SK-N-SH (cell line): ENCODE measurements around the gene SELENOH. TPM values are rescaled to one million over a fixed set of nuclear protein-coding genes. Genes with fewer than 3 reads are reported as not detected.

Source experiments
- CTCF ChIA-PET: fragments of 300-600, 350-600 bp; formaldehyde crosslinking; extraction: SDS; loops from one replicate; lab custom pipeline; 2021; lab: Yijun Ruan, JAX
- POLR2A ChIA-PET: fragments of 350-600 bp; sonication (Branson Sonifier 250); formaldehyde crosslinking; extraction: SDS; loops from one replicate; lab custom pipeline; 2020; ENCODE audit warnings: antibody characterized with exemption, inconsistent platforms; lab: Yijun Ruan, JAX
- DNase-seq: peaks from one replicate; pipeline ENCODE4 v3.0.0; 2012
- H2AFZ ChIP-seq: fragments of 200-600 bp; sonication (generic); 2 replicates; pipeline ENCODE4 v1.8.1; 2016; ENCODE audit warnings: antibody characterized with exemption, mild to moderate bottlenecking, low read depth
- H3F3A ChIP-seq: fragments of 200-600 bp; sonication (generic); replicated peaks from 2 replicates; pipeline ENCODE3; 2016; ENCODE audit warnings: antibody characterized with exemption, mild to moderate bottlenecking; ENCODE audit not compliant: insufficient read depth
- H3K27ac ChIP-seq, 2 experiments: fragments of 200-500 bp in 1 of 2; fragments of 200-600 bp in 1 of 2; sonication (Bioruptor generic) in 1 of 2; sonication (generic), shearing (Covaris generic) in 1 of 2; 2 replicates each; pipeline versions ENCODE4 v1.5.1 to v1.6.1; 2014 to 2016; ENCODE audit warnings: low read depth in 2 of 2, inconsistent platforms in 1 of 2, low read length in 1 of 2, mild to moderate bottlenecking in 1 of 2, mixed read lengths in 1 of 2
- H3K27me3 ChIP-seq: fragments of 200-600 bp; sonication (generic), shearing (Covaris generic); 2 replicates; pipeline ENCODE4 v1.6.1; 2016; ENCODE audit warnings: mixed run types; ENCODE audit not compliant: insufficient read depth
- H3K36me3 ChIP-seq, 2 experiments: fragments of 200-500 bp in 1 of 2; fragments of 200-600 bp in 1 of 2; sonication (Bioruptor generic) in 1 of 2; sonication (generic) in 1 of 2; replicated peaks in 1 of 2; 2 replicates each; pipeline versions ENCODE3 to v1.5.1; 2014 to 2016; ENCODE audit warnings: low read length in 1 of 2, mild to moderate bottlenecking in 1 of 2; ENCODE audit not compliant: insufficient read depth in 2 of 2, control insufficient read depth in 1 of 2
- H3K4me1 ChIP-seq, 2 experiments: fragments of 200-500 bp in 1 of 2; fragments of 200-600 bp in 1 of 2; sonication (Bioruptor generic) in 1 of 2; sonication (generic), shearing (Covaris generic) in 1 of 2; 2 replicates each; pipeline versions ENCODE4 v1.5.1 to v1.6.1; 2014 to 2016; ENCODE audit warnings: low read depth in 1 of 2, low read length in 1 of 2, mixed run types in 1 of 2; ENCODE audit not compliant: insufficient read depth in 2 of 2, control insufficient read depth in 1 of 2
- H3K4me2 ChIP-seq: fragments of 200-600 bp; sonication (generic), shearing (Covaris generic); 2 replicates; pipeline ENCODE4 v1.6.1; 2017; ENCODE audit warnings: mixed run types
- H3K4me3 ChIP-seq, 2 experiments: fragments of 200-500 bp in 1 of 2; fragments of 200-600 bp in 1 of 2; sonication (Bioruptor generic) in 1 of 2; sonication (generic), shearing (Covaris generic) in 1 of 2; 2 replicates each; pipeline versions ENCODE4 v1.5.1 to v1.8.1; 2014 to 2016; ENCODE audit warnings: low read depth in 2 of 2, inconsistent platforms in 1 of 2, low read length in 1 of 2, mild to moderate bottlenecking in 1 of 2, mixed read lengths in 1 of 2, moderate library complexity in 1 of 2
- H3K79me2 ChIP-seq: fragments of 200-600 bp; sonication (generic); 2 replicates; pipeline ENCODE4 v1.8.1; 2017; ENCODE audit warnings: mild to moderate bottlenecking; ENCODE audit not compliant: insufficient read depth
- H3K9ac ChIP-seq: fragments of 200-600 bp; sonication (generic); 2 replicates; pipeline ENCODE4 v1.6.1; 2017; ENCODE audit warnings: mixed run types
- H3K9me2 ChIP-seq: fragments of 200-600 bp; sonication (generic); 2 replicates; pipeline ENCODE4 v1.6.1; 2017; ENCODE audit warnings: mixed run types
- H3K9me3 ChIP-seq: fragments of 200-600 bp; sonication (generic); 2 replicates; pipeline ENCODE4 v1.6.1; 2017; ENCODE audit warnings: mixed run types, mild to moderate bottlenecking, moderate library complexity
- H4K20me1 ChIP-seq: fragments of 200-600 bp; sonication (generic); 2 replicates; pipeline ENCODE4 v1.6.1; 2017; ENCODE audit warnings: mild to moderate bottlenecking, mixed run types; ENCODE audit not compliant: insufficient read depth
- CTCF ChIP-seq: fragments of 200-600 bp; sonication (generic); IDR thresholded peaks from 2 replicates; pipeline ENCODE4 v1.6.1; 2017; ENCODE audit warnings: antibody characterized with exemption, mild to moderate bottlenecking, moderate library complexity
- ELF1 ChIP-seq: IDR thresholded peaks from 2 replicates; pipeline ENCODE4 v1.4.0; 2012
- EP300 ChIP-seq, 2 experiments: IDR thresholded peaks; 2 replicates each; pipeline versions ENCODE4 v1.4.0 to v1.6.1; 2012; ENCODE audit warnings: borderline replicate concordance in 1 of 2, low read depth in 1 of 2, low read length in 1 of 2
- EZH2phosphoT487 ChIP-seq: fragments of 200-600 bp; sonication (generic); IDR thresholded peaks from 2 replicates; pipeline ENCODE4 v1.6.1; 2017; ENCODE audit warnings: low read depth, mixed run types, mild to moderate bottlenecking, antibody characterized with exemption, moderate library complexity, borderline replicate concordance
- FOSL2 ChIP-seq: IDR thresholded peaks from 2 replicates; pipeline ENCODE4 v1.4.0; 2012; ENCODE audit warnings: low read depth, mild to moderate bottlenecking, moderate library complexity, borderline replicate concordance
- GABPA ChIP-seq: IDR thresholded peaks from 2 replicates; pipeline ENCODE4 v1.4.0; 2012; ENCODE audit warnings: low read depth, mild to moderate bottlenecking
- MEF2A ChIP-seq: IDR thresholded peaks from 2 replicates; pipeline ENCODE4 v1.4.0; 2012; ENCODE audit warnings: low read depth, borderline replicate concordance
- MXI1 ChIP-seq: IDR thresholded peaks from 2 replicates; pipeline ENCODE4 v1.6.1; 2012; ENCODE audit warnings: mild to moderate bottlenecking, low read depth, low read length, improper control_type of control experiment
- NFIC ChIP-seq: IDR thresholded peaks from 2 replicates; pipeline ENCODE4 v1.4.0; 2012; ENCODE audit warnings: borderline replicate concordance
- POLR2AphosphoS5 ChIP-seq: IDR thresholded peaks from 2 replicates; pipeline ENCODE4 v1.6.1; 2012; ENCODE audit warnings: low read depth, low read length
- RAD21 ChIP-seq: IDR thresholded peaks from 2 replicates; pipeline ENCODE4 v1.6.1; 2012; ENCODE audit warnings: mild to moderate bottlenecking, low read length
- SMC3 ChIP-seq: IDR thresholded peaks from 2 replicates; pipeline ENCODE4 v1.6.1; 2012; ENCODE audit warnings: low read depth, low read length, improper control_type of control experiment
- TAF1 ChIP-seq: IDR thresholded peaks from 2 replicates; pipeline ENCODE4 v1.6.1; 2012; ENCODE audit warnings: low read depth, mild to moderate bottlenecking, low read length, moderate library complexity, borderline replicate concordance
- TCF12 ChIP-seq: IDR thresholded peaks from 2 replicates; pipeline ENCODE4 v1.4.0; 2012
- WGBS: methylation state at CpG from one replicate; pipeline ENCODE4 v1.1.6; 2017; ENCODE audit warnings: low lambda C conversion rate; 5-methylcytosine and 5-hydroxymethylcytosine counted together
- polyA plus RNA-seq, 3 experiments: library from polyadenylated mRNA; depleted of rRNA; stranded (reverse); fragments of >200 nt; gene quantifications; 2 replicates each; pipeline ENCODE4 v1.2.3, GENCODE V29; 2012

SELENOH gene
- polyA plus RNA-seq, 1 of the 3 experiments (the other 2 are of a cell fraction), result 333 TPM

DNA sequence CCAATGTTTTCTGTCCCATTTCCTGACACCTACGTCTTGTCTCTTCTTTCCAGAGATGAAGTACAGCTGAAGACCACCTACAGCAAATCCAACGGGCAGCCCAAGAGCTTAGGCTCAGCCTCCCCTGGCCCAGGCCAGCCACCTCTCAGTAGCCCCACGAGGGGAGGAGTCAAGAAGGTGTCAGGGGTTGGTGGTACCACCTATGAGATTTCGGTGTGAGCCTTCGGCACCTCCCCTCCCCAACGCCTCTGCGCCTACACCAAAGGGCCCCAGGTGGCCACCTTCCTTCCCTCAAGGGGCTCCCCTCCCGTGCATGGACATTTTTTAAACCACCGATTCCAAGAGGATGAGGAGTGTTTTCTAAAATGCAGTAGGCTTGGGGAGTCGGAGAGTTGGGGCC, 41.5 kb upstream of the SELENOH start:
- peaks cover 67 to 70% of the 10 kb centered on the region in 2 experiments for H3K36me3 ChIP-seq
- H3K27me3 ChIP-seq, result no peaks in the 10 kb centered on the region
- POLR2A ChIA-PET, result no interaction called here
- no peak overlapping the region for H3K9ac ChIP-seq
- no peak overlapping the region for H3K27ac ChIP-seq
- WGBS, result 95% methylated on average over 10 of the region's 10 CpGs
- H3F3A ChIP-seq, result peaks cover 34% of the 10 kb centered on the region
- no peak overlapping the region for H3K4me3 ChIP-seq
- no peak overlapping the region for H3K4me2 ChIP-seq
- H4K20me1 ChIP-seq, result no peaks in the 10 kb centered on the region
- CTCF ChIA-PET, result no interaction called here
- peaks cover 0 to 3% of the 10 kb centered on the region in 2 experiments; a peak in 1 of 4 replicates for H3K4me1 ChIP-seq
- TF ChIP-seq MEF2A, result no peak
- TF ChIP-seq EP300 (IDR thresholded peaks at IDR 0.05; ENCODE audit: borderline replicate concordance in 1 of 2, low read depth in 1 of 2, low read length in 1 of 2), result no peak
- TF ChIP-seq GABPA, result no peak
- TF ChIP-seq FOSL2, result no peak
- no peak for TF ChIP-seq TCF12
- TF ChIP-seq TAF1, result no peak
- no peak for TF ChIP-seq MXI1
- TF ChIP-seq EZH2phosphoT487, result no peak
- no peak for TF ChIP-seq ELF1
- no peak for TF ChIP-seq SMC3
- no peak for TF ChIP-seq RAD21
- TF ChIP-seq, all 33 proteins: peak for 0
- DNase-seq, result no peak
- no peak overlapping the region for H2AFZ ChIP-seq
- H3K79me2 ChIP-seq, result 0 out of 2 replicates have a peak, but pooled peaks cover 8% of the 10 kb centered on the region
- no peaks in the 10 kb centered on the region for H3K9me2 ChIP-seq
- H3K9me3 ChIP-seq, result no peaks in the 10 kb centered on the region

DNA sequence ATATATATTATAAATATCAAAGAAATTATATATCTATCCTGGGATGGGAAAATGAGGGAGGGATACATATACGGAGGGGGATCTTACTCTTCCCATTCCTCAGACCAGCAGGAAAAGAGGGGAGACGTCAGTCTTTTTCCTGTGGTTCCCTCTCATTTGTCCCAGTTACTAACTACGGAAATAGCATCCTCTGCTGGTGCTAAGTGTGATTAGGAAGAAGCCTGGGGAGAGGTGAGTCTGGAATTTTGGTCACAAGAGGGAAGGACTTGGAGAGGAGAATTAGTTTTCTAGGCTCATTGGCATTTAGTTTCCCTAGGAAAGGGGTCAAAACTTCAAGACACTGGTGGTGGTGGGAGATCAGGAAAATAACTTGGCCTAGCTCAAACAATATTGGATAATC, 40.9 kb upstream of the SELENOH start:
- no peak for DNase-seq
- Histone ChIP-seq H3K27me3 (no peaks in the 10 kb centered on the region), H3K79me2 (peaks cover 10% of the 10 kb centered on the region; the same call in 1 of the 2 replicates), H3K4me3 (no peak overlapping the region), H4K20me1 (no peaks in the 10 kb centered on the region), H3K27ac (no peak overlapping the region), H3K4me1 (peaks cover 0 to 3% of the 10 kb centered on the region in 2 experiments; a peak in 1 of 4 replicates), H3K4me2 (no peak overlapping the region), H2AFZ (no peak overlapping the region), H3K36me3 (peaks cover 64 to 72% of the 10 kb centered on the region in 2 experiments), H3K9me3 (no peaks in the 10 kb centered on the region), H3K9ac (no peak overlapping the region), H3F3A (peaks cover 37% of the 10 kb centered on the region), H3K9me2 (no peaks in the 10 kb centered on the region)
- CTCF ChIA-PET, result no interaction called here
- POLR2A ChIA-PET, result interaction anchor here (0.6 kb wide), 1 partner anchor 9 kb away, joined by 3 read pairs; no protein-coding TSS in a partner anchor
- TF ChIP-seq POLR2AphosphoS5, result no peak
- TF ChIP-seq NFIC, result no peak
- TF ChIP-seq SMC3, result no peak
- TF ChIP-seq CTCF, result no peak
- WGBS, result 88% methylated on average over 3 of the region's 3 CpGs
